ENCODE results near the gene SELL. TPM values are rescaled to one million over a fixed set of nuclear protein-coding genes. Genes with fewer than 3 reads are reported as not detected.

SELL gene
- total RNA-seq, 6 experiments from 2014 or later: 0.10 to 0.28 (median 0.12) TPM; not detected in 2

GRCh38 chr1:169729991-169730390, 18.6 kb upstream of the SELL start:
- Mint-ChIP-seq H3K27me3 (ENCODE audit: insufficient read depth) (peaks cover 15% of the 10 kb centered on the region), H3K9me3 (no peaks in the 10 kb centered on the region), H3K36me3 (ENCODE audit: low read depth) (no peaks in the 10 kb centered on the region), H3K27ac (no peak overlapping the region), H3K4me3 (no peak overlapping the region), H3K4me1 (ENCODE audit: low read depth) (no peaks in the 10 kb centered on the region)
- TF ChIP-seq, protein P1, sequence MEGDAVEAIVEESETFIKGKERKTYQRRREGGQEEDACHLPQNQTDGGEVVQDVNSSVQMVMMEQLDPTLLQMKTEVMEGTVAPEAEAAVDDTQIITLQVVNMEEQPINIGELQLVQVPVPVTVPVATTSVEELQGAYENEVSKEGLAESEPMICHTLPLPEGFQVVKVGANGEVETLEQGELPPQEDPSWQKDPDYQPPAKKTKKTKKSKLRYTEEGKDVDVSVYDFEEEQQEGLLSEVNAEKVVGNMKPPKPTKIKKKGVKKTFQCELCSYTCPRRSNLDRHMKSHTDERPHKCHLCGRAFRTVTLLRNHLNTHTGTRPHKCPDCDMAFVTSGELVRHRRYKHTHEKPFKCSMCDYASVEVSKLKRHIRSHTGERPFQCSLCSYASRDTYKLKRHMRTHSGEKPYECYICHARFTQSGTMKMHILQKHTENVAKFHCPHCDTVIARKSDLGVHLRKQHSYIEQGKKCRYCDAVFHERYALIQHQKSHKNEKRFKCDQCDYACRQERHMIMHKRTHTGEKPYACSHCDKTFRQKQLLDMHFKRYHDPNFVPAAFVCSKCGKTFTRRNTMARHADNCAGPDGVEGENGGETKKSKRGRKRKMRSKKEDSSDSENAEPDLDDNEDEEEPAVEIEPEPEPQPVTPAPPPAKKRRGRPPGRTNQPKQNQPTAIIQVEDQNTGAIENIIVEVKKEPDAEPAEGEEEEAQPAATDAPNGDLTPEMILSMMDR (IDR thresholded peaks at IDR 0.05): no peak
- DNase-seq: no peak

GRCh38 chr1:169727307-169727706, 15.9 kb upstream of the SELL start:
- Mint-ChIP-seq H3K36me3 (ENCODE audit: low read depth) (no peaks in the 10 kb centered on the region), H3K4me1 (ENCODE audit: low read depth) (no peaks in the 10 kb centered on the region), H3K27me3 (ENCODE audit: insufficient read depth) (peaks cover 12% of the 10 kb centered on the region), H3K27ac (no peak overlapping the region), H3K4me3 (no peak overlapping the region), H3K9me3 (no peaks in the 10 kb centered on the region)
- TF ChIP-seq, protein P1 (IDR thresholded peaks at IDR 0.05): no peak
- DNase-seq: no peak

DNA sequence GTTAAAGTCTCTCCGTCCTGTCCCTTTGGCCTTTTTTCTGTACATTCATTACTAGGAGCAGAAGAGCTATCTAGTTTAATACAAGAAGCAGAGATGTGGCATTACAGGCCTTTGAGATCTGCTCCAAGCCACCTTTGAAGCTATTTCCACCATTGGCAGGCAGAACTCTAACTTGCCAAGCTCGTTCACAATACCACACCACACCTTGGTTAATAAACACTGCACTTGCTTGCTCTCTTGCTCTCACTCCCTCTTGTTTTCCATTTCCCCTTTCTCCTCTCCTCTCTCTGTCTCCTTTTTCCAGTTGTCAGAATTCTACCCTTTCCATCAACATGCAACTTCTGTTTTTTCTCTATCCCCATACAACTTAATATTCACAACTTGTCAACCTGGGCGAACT, 15.4 kb upstream of the SELL start:
- Mint-ChIP-seq H3K36me3 (ENCODE audit: low read depth) (no peaks in the 10 kb centered on the region), H3K4me1 (ENCODE audit: low read depth) (no peaks in the 10 kb centered on the region), H3K27me3 (ENCODE audit: insufficient read depth) (peaks cover 12% of the 10 kb centered on the region), H3K4me3 (no peak overlapping the region), H3K27ac (no peak overlapping the region), H3K9me3 (no peaks in the 10 kb centered on the region)
- DNase-seq: no peak
- TF ChIP-seq, protein P1 (IDR thresholded peaks at IDR 0.05): no peak

- Mint-ChIP-seq H3K36me3 (ENCODE audit: low read depth) (no peaks in the 10 kb centered on the region), H3K9me3 (no peaks in the 10 kb centered on the region), H3K27ac (no peak overlapping the region), H3K4me3 (no peak overlapping the region), H3K27me3 (ENCODE audit: insufficient read depth) (peaks cover 12% of the 10 kb centered on the region), H3K4me1 (ENCODE audit: low read depth) (no peaks in the 10 kb centered on the region)
- TF ChIP-seq, protein P1 (IDR thresholded peaks at IDR 0.05): no peak
- DNase-seq: no peak
Observed at GRCh38 chr1:169725930-169726329, 14.5 kb upstream of the SELL start.

GRCh38 chr1:169724168-169724567, 12.7 kb upstream of the SELL start:
- no peak for DNase-seq
- Mint-ChIP-seq H3K4me3 (no peak overlapping the region), H3K4me1 (ENCODE audit: low read depth) (no peaks in the 10 kb centered on the region), H3K36me3 (ENCODE audit: low read depth) (no peaks in the 10 kb centered on the region), H3K27ac (no peak overlapping the region), H3K27me3 (ENCODE audit: insufficient read depth) (peaks cover 12% of the 10 kb centered on the region), H3K9me3 (no peaks in the 10 kb centered on the region)
- TF ChIP-seq, protein P1 (IDR thresholded peaks at IDR 0.05): no peak

DNA sequence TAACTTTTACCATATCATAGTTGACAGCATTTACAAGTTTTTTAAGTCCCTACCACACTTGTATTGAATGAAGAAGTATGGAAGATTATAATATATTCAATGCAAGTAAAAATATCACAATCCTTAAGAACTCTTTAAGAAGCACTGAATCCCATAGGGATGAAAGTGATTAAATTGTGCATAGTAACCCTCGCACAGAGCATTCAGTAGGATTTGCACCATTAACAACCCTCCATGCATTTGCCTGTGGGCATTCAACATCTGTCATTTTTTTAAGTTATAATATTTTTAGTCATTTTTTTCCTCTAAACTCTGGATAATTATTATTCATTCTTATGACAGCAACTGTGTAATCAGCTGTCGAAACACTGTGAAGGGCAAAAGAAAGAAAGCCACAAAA, 12.3 kb upstream of the SELL start:
- H3K4me1 Mint-ChIP-seq (ENCODE audit: low read depth): no peaks in the 10 kb centered on the region
- TF ChIP-seq, protein P1 (IDR thresholded peaks at IDR 0.05): no peak
- no peaks in the 10 kb centered on the region for H3K36me3 Mint-ChIP-seq (ENCODE audit: low read depth)
- DNase-seq: no peak
- no peak overlapping the region for H3K27ac Mint-ChIP-seq
- H3K9me3 Mint-ChIP-seq: no peaks in the 10 kb centered on the region
- no peak overlapping the region for H3K4me3 Mint-ChIP-seq
- H3K27me3 Mint-ChIP-seq (ENCODE audit: insufficient read depth): peaks cover 12% of the 10 kb centered on the region
